Activated CD8-positive, alpha-beta memory T cell treated with anti-CD3 and anti-CD28 coated beads for 4 hours (primary cell): Measurements from ENCODE around the gene C19orf18.

Experiments used
- DNase-seq, 2 donors: peaks; one replicate each; pipeline ENCODE4 v3.0.0-alpha.2; 2020; ENCODE audit warnings: low read depth in 2 of 2

The C19orf18 gene

GRCh38 chr19:57947419-57948134 is 26.8 kb downstream of the C19orf18 start, which contains the start of gene ZNF256:
ZNF256 (minus strand) TSS chr19:57947706; CDS start chr19:57947474, 232 bp downstream.
- DNase-seq: peak; percentile 73 to 82

DNA sequence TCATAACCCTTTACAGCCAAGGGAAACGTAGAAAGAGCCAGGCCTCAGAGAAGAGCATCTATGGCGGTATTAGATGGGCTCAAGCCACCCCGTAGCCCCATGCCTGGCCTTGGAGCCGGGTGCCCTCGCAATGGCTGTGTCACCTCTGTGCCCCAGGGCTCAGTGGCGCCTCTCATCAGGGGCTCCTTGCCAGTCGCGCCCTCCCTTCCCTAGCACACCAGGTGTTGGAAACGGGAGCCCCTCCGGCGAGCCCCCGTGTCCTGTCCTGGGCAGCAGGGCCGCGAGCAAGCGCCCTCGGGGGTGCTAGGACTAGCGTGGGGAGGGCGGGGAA is 27.3 kb downstream of the C19orf18 start:
- DNase-seq: no peak

GRCh38 chr19:57946316-57946715 is 28.0 kb downstream of the C19orf18 start:
- DNase-seq: no peak

- no peak for DNase-seq
These were observed 32.7 kb downstream of the C19orf18 start for GRCh38 chr19:57941593-57941992.

GRCh38 chr19:57935731-57936130 is 38.6 kb downstream of the C19orf18 start:
- DNase-seq: no peak

GRCh38 chr19:57934820-57935665 is 39.3 kb downstream of the C19orf18 start, which contains the start of gene ZNF418:
ZNF418 (minus strand) TSS chr19:57935402; CDS start chr19:57933822, 1,580 bp downstream.
- peak; percentile 14 to 19 for DNase-seq

- no peak for DNase-seq
These were observed 46.7 kb downstream of the C19orf18 start for GRCh38 chr19:57927587-57927986.

- DNase-seq: peak; percentile 74 to 80
These were observed 58.0 kb downstream of the C19orf18 start, which contains the start of gene ZNF417 for GRCh38 chr19:57916168-57916995. ZNF417 (minus strand) TSS chr19:57916592; CDS start chr19:57916411, 181 bp downstream.

DNA sequence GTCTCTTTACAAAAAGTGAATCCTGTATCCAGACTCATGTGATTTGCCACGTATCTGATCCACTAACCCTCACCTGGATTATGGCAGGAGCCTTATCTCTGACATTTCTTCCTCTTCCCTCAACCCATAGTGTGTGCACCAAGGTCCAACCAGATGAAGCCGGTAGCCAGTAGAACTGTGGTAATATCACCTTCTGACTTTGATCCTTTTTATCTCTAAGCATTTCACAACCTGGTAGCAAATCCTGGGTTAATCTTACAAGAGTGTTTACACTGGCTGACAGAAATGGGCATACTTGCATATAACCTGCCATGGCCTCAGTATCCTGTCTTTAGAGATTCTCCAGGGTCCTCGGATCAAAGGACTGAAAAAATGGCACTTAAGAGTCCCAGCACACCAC is 59.8 kb downstream of the C19orf18 start:
- no peak for DNase-seq
